ENCODE data around the gene EHD2.
"Not testable (repeated sequence)": the region's sequence is repeated elsewhere in the genome, so short reads cannot be mapped to it uniquely, and the experiment has no call there.

EHD2 gene

DNA sequence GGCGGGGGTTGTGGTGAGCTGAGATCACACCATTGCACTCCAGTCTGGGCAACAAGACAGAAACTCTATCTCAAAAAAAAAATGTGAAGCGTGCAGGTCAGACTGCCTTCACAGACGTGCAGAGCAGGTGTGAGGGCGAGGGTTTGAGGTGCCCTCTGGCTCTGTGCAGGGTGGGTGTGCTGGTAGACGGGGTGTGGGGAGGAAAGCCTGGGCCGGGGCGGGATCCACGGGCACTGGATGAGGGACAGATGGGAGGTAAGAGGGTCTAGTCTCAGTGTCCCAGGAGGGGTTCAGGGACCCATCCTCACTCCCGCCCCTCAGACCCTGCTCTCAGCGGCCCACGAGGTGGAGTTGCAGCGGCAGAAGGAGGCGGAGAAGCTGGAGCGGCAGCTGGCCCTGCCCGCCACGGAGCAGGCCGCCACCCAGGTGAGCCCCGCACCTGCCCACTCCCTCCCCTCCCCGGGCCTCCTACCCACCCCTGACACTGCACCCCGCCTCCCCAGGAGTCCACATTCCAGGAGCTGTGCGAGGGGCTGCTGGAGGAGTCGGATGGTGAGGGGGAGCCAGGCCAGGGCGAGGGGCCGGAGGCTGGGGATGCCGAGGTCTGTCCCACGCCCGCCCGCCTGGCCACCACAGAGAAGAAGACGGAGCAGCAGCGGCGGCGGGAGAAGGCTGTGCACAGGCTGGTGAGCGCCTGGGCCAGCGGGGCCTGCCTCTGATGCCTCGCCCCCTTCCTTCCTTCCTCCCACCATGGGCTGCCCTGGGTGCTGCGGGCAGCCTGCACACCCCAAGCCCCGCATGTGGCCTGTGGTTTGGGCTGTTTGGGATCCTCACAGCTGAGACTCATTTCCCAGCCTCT, 41.2 kb downstream of the EHD2 start:
- DNase-seq: no peak

DNA sequence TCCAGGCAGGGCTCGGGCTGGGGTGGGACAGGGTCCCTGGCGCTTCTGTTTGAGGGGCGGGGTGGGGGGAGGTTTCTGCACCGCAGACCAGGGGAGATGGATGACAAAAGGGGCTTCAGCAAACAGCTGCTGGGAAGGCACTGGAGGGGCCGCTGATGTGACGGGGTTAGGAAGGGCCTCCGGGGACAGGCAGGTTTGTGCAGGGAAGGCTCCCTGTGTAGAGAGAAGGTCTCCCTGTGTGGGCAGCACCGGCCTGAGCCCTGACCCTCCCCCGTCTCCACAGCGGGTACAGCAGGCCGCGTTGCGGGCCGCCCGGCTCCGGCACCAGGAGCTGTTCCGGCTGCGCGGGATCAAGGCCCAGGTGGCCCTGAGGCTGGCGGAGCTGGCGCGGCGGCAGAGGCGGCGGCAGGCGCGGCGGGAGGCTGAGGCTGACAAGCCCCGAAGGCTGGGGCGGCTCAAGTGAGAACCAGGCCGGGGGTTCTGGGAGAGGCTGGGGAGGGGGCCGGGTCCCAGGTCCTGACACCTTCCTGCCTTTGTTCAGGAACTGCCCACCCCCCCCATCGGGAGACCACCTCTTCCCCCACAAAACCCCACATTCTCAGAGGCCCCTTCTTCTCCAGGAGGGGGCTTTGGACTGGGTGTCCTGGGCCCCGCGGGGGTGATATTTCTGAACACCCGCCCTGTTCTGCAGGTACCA, 42.0 kb downstream of the EHD2 start:
- no peak for DNase-seq

DNA sequence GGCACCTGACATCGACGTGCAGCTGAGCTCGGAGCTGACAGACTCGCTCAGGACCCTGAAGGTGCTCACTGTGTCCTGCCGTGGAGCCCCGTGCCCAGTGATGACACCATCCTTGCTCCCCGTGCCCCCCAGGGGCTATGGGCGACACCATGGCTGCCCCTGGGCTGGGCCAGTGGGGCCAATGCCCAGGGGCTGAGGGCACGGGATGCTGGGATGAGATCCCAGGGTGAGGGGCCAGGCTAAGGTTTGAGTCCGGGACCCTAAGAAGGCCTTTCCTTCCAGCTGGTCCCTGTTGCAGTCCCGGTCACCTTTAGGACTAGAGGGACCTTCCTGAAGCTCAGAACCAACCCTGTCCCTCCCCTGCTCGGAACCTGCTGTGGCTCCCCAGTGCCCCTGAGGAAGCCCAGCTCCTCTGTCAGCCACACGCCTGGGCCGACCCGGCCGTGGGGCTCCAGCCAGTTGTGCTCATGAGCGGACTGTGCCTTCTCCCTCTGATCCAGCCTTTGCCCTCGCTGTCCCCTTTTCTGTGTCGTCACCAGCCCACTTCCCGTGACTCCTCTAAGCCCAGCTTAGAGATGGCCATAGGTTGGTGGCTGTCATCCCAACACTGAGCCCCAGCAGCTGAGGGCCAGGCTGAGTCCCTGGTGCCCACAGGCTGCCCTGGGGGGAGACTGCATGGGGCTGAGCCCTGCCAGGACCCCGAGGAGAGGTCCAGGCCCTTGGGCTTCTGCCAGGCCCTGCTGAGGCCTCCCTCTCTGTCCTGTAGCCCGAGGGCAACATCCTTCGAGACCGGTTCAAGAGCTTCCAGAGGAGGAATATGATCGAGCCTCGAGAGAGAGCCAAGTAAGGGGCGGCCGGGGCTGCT, 42.8 kb downstream of the EHD2 start:
- DNase-seq: no peak

DNA sequence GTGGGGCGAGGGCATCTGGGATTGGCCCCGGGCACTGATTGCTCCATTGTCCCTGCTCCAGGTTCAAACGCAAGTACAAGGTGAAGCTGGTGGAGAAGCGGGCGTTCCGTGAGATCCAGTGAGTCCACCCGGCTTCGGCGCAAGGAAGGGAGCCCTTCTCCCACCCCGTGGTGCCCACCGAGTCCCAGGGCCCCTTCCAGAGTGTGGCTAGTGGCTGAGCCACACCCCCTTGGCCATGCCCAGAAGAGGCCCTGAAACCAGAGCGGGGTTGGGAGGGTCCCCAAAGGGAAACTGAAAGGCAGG, 43.4 kb downstream of the EHD2 start:
- no peak for DNase-seq

DNA sequence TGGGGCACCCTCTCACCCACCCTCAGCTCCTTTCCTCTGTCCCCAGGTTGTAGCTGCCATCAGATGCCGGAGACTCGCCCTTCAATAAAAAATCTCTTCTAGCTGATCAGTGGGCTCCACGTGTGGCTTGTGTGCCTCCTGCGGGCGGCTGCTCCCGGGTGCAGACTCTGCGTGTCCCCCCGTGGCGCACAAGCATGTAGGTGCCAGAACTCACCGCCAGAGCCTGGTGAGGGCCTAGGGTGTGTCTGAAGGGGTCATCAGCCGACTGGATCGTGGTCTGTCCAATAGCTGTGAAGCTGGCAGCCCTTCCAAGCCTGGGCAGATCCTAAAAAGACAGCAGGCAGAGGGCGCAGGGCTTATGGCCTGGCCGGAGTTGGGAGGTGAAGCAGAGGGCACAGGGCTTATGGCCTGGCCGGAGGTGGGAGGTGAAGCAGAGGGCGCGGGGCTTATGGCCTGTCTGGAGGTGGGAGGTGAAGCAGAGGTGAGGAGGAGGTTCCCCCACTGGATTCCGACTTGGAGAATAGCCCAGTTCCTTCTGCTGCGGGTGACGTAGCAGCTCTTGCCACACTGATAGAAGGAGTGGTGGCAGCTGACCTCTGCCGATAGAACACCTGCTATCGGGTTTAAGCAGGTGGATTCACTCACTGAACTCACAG, 43.9 kb downstream of the EHD2 start:
- DNase-seq: no peak

DNA sequence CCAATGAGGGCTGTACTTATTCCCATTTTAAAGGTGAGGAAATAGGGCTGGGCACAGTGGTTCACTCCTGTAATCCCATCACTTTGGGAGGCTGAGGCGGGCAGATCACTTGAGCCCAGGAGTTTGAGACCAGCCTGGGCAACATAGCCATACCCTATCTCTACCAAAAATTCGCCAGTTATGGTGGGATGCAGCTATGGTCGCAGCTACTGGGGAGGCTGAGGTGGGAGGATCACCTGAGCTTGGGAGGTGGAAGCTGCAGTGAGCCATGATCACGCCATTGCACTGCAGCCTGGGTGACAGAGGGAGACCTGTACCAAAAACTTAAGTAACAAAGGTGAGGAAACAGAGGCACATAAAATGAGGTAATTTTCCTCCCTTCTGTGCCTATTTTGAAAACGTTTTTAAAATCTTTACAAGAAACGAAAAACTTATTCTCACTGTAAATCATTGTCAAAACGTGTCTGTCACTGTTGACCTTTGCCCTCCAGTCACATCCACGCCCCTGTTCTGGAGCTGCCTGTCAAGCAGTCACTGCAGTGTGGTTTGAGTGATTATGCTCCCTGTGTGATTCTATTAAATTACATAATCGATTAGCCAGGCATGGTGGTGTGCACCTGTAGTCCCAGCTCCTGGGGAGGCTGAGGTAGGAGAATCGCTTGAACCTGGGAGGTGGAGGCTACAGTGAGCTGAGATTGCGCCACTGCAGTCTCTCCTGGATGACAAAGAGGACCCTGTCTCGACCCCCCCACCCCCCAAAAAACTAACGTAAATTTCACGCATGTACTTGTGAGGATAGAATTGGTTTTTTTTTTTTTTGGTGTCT, 44.6 kb downstream of the EHD2 start:
- no peak for DNase-seq

DNA sequence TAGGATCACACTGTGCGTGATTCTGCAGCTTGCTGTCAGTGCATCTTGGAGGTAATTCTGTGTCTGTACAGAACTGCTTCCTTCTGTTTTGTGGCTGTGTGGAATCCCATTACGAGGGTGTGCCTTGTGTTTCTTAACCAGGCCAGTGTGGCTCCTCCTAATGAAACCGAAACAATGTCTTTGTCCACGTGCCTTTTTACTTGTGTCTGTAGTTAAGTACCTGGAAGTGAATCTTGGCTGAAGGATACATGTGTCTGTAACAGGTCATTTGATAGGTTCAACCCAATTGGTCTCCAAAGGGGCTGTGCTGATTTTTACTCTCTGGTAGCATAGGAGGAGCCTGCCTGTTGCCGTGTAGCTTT, 45.2 kb downstream of the EHD2 start:
- no peak for DNase-seq

DNA sequence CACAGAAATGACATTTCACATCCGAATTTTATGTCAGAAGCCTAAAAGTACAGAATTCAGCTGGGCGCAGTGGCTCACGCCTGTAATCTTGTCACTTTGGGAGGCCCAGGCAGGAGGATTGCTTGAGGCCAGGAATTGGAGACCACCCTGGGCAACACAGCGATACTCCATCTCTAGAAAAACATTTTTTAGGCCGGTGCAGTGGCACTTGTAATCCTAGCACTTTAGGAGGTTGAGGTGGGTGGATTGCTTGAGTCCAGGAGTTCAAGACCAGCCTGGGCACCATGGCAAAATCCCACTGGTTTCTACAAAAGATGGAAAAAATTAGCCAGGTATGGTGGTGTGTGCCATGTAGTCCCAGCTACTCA, 47.4 kb downstream of the EHD2 start:
- DNase-seq: no peak

DNA sequence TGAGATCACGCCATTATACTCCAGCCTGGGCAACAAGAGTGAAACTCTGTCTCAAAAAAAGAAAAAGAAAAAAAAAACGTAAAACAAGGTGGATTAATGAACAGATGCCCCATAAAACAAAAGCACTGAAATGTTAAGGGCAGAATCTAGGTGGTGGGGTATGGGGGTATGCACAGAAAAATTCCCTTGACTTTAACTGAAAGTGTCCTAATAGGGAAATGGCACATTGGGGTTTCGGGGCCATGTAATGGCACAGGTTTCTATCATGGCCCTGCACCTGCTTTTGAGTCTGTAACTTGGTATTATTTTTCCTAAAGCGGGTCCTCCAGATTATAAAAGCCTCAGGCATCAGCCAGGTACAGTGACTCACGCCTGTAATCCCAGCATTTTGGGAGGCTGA, 48.3 kb downstream of the EHD2 start:
- no peak for DNase-seq

DNA sequence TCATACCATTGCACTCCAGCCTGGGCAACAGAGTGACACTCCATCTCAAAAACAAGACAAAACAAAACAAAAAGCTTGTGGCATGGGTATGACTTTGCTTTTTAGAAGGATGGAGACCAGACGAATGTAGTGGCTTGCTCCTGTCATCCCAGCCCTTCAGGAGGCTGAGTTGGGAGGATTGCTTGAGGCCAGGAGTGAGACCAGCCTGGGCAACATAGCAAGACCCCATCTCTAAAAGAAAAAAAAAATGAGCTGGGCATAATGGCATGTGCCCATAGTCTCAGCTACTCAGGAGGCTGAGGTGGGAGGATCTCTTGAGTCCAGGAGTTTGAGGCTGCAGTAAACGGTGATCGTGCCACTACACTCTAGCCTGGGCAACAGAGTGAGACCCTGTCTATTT, 48.9 kb downstream of the EHD2 start:
- no peak for DNase-seq

DNA sequence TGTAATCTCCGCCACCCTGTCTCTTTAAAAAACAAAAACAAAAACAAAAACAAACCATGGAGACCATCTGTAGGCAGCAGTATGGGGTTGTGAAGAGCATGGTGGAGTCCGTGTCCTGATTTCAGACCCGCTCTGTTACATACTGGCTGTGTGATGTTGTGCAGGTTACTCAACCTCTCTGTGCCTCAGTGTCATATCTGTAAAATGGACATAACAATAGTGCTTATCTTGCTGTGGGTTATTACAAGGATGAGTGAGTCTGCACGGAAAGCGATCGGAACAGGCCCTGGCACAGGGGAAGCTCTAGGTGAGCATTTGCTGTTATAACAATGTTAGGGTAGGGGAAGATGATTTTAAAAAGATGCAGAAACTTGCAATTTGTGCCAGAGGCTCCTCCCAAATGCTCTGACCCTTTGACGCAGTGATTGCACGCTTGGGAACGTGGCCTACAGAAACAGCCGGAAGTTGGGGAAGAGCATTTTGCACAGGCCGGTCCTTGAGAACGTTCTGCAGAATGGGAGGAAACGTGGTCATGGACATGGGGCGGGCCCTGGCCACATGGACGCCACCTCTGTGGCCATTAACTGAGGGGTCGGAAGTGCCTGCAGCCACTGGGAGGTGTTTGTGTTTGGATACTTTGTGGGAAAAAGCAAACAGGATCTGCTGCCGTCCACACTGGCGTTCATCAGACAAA, 49.5 kb downstream of the EHD2 start:
- no peak for DNase-seq

DNA sequence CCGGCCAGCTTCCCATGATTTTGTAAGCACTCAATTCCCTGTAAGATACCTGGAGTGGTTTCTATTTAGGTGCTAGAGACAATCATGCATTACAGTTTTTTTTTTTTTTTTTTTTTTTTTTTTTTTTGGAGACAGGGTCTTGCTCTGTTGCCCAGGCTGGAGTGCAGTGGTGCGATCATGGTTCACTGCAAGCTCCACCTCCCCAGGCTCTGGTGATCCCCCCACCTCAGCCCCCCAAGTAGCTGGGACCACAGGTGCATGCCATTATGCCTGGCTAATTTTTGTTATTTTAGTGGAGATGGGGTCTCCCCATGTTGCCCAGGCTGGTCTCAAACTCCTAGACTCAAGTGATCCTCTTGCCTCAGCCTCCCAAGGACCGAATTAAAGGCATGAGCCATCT, 51.5 kb downstream of the EHD2 start:
- DNase-seq: not testable (repeated sequence)

DNA sequence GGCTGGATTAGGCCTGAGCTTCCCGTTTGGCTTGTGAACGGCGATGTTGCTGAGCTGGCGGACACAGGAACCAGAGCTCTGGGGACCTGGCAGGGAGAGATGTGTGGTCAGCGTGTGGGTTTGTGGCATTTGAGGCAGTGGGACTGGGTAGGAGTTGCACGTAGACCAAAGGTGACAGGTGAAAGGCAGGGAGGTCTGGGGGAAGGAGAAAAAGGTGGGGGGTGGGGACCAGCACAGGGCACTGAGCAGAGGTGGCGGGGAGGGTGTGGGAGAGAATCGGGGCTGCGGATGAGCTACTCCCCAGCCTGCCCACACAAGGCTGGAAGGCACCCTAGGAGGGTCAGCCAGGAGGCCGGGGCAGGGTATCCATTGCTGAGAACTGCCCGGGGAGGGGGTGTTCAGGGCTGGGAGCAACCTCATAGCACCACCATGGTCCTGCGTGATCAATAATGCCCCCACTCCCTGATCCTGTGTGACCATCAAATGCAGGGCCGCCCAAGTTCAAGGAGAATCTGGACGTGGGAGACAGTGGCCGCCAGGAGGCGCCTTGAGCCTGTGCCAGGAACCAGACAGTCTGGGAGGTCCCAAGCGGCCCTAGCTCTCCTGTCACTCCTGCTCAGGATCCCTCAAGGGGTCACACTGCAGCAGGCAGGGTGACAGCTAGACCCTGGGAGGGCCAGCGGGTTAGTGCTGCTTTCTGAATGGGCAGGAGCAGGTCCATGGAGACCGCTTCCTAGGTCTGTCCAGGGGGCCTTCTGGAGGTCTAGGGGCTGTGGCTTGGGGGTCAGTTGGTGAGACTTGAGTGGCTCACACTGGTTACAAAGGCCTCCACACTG, 52.5 kb downstream of the EHD2 start:
- peak; percentile 6 for DNase-seq

DNA sequence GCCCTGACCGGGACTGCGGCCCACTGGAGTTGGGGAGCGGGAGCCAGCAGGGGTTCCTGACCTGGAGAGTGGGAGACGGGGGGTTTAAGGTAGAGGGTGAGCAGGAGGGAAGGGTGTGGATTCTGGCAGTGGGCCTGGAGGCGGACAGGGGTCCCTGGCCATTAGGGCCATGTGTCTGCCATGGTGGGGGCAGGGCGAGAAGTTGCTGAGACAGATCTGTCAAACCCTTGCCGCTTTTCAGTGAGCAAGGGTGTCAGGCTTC, 53.1 kb downstream of the EHD2 start:
- no peak for DNase-seq

DNA sequence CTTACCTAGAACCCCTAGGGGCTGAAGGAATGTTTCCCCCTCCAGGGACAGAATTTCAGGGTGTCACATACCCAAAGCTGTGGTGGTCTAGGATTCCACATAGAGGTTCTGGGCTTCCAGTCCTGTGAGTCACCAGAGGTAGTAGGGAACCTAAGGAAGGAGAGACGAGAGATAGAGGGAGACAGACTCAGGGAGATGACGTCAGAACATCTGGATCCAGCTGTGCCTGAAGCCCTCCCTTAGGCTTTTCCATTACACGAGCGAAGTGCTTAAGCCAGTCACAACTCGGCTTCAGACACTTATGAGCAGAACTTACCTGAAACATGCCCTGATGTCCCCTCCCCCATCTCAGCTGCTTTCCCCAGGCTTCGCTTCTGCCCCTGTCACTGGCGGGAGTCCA, 53.4 kb downstream of the EHD2 start:
- DNase-seq: no peak

DNA sequence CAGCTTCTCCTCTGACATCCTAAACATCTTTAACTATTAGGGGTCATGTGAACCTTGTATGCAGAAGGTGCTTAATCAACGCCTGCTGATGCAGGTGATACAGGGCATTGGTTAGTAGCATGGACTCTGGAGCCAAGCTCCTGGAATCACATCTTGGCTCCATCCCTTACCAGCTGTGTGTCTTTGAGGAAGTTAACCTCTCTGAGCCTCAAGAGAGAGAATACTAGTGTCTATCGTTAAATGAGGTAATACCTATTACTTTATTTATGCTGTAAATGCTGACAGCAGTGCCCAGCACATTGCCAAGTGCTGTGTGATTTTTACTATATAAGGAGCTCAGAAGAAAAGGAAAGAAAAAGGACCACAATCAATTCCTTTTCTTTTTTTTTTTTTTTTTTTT, 54.1 kb downstream of the EHD2 start:
- no peak for DNase-seq

DNA sequence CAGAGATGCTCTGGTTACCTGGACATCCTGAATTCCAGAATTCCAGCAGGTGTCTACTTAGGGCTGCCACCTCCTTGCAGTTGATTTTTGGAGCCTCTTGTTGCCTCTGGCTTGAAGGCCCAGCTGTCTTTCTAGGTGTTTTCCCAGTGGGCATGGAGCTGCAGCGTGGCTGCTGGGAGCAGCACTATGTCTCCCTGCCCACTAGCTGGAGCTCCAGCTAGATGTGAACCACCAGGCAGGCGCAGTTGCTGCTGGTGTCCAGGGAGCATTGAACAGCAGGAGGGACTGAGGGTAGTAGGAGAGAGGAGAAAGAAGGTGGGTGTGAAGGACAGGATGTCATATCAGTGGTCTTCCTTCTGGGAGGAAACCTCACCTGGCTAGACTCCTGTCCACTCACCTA, 55.4 kb downstream of the EHD2 start:
- DNase-seq: no peak

DNA sequence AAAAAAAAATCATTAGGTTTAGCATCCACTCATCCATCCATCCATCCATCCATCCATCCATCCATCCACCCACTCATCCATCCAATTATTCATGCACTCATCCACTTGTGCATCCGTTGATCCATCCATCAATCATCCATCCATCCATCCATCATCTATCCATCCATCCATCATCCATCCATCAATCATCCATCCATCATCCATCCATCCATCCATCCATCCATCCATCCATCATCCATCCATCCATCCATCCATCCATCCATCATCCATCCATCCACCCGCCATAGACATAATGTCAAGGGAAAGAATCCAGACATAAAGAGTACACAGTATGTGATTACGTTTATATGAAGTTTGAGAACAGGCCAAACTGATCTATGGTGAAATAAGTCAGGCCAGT, 56.3 kb downstream of the EHD2 start:
- DNase-seq: no peak

DNA sequence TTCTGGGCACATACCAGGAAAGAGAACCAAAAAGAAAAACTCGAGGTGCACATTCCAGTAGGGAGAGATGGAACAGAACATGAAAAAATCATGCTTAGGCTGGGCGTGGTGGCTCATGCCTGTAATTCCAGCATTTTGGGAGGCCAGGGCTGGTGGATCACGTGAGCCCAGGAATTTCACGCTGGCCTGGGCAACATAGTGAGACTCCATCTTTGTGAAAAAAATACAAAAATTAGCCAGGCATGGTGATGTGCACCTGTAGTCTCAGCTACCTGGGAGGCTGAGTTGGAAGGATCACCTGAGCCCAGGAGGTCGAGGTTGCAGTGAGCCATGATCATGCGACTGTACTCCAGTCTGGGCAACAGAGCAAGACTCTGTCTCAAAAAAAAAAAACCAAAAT, 58.1 kb downstream of the EHD2 start:
- not testable (repeated sequence) for DNase-seq

DNA sequence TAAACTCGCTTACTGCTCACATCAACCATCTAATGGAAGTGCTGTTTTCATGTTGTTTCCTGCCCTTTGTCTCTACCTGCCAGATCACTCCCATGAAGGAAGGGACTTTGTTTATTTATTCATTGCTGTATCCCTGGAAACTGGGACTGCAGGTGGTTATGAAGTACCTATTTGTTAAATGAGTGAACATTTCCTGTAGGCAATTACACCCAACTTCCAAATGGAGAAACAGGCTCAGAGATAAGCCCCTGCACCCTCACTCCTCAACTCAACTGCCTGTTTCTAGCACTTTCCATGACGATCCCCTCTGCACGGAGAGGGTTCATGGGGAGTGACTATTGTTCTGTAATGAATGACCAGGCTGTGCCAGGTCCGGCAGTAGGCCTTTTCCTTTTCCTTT, 63.3 kb downstream of the EHD2 start:
- DNase-seq: peak; percentile 77
